Activated naive CD4-positive, alpha-beta T cell treated with anti-CD3 and anti-CD28 coated beads, Interleukin-2, amount 50 U/mL, for 24 hours (primary cell): ENCODE measurements around the gene GATB.

Source experiments
- H3K27ac Mint-ChIP-seq: one replicate; pipeline ENCODE4 v1.8.0; 2021; ENCODE audit warnings: mild to moderate bottlenecking, mixed read lengths
- H3K27me3 Mint-ChIP-seq: one replicate; pipeline ENCODE4 v1.8.0; 2021; ENCODE audit warnings: mixed read lengths
- H3K36me3 Mint-ChIP-seq: one replicate; pipeline ENCODE4 v1.8.0; 2021; ENCODE audit warnings: mixed read lengths
- H3K4me1 Mint-ChIP-seq: one replicate; pipeline ENCODE4 v1.8.0; 2021; ENCODE audit warnings: mixed read lengths
- H3K4me3 Mint-ChIP-seq: one replicate; pipeline ENCODE4 v1.8.0; 2021; ENCODE audit warnings: mild to moderate bottlenecking, mixed read lengths
- H3K9me3 Mint-ChIP-seq: one replicate; pipeline ENCODE4 v1.8.0; 2021; ENCODE audit warnings: mixed read lengths

Gene GATB

GRCh38 chr4:151667048-151667447 is 93.8 kb downstream of the GATB start:
- H3K27ac Mint-ChIP-seq, result no peak overlapping the region
- H3K36me3 Mint-ChIP-seq, result no peaks in the 10 kb centered on the region
- H3K9me3 Mint-ChIP-seq, result no peaks in the 10 kb centered on the region
- H3K4me3 Mint-ChIP-seq, result no peak overlapping the region
- no peaks in the 10 kb centered on the region for H3K4me1 Mint-ChIP-seq
- no peaks in the 10 kb centered on the region for H3K27me3 Mint-ChIP-seq

- Mint-ChIP-seq H3K4me1 (no peaks in the 10 kb centered on the region), H3K4me3 (no peak overlapping the region), H3K36me3 (no peaks in the 10 kb centered on the region), H3K27ac (no peak overlapping the region), H3K9me3 (no peaks in the 10 kb centered on the region), H3K27me3 (no peaks in the 10 kb centered on the region)
These were observed 94.3 kb downstream of the GATB start for GRCh38 chr4:151666501-151666900.

DNA sequence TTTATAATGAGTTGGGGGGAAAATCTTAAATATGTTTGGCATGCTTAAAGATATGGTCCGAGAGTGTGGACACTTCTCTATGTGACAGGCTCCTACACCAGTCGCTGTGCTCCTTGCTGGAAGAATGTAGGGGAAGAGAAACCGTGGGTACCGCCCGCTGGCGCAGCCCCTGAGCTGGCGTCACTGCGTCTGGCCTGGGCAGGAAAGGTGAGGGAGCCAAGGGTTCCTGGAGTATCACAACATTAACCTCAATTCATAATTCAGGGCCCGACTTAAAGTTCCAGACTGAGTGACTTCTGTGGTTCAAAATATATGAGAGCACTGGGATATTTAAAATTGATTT is 95.1 kb downstream of the GATB start:
- Mint-ChIP-seq H3K27ac (no peak overlapping the region), H3K9me3 (no peaks in the 10 kb centered on the region), H3K4me1 (no peaks in the 10 kb centered on the region), H3K27me3 (no peaks in the 10 kb centered on the region), H3K36me3 (no peaks in the 10 kb centered on the region), H3K4me3 (no peak overlapping the region)

DNA sequence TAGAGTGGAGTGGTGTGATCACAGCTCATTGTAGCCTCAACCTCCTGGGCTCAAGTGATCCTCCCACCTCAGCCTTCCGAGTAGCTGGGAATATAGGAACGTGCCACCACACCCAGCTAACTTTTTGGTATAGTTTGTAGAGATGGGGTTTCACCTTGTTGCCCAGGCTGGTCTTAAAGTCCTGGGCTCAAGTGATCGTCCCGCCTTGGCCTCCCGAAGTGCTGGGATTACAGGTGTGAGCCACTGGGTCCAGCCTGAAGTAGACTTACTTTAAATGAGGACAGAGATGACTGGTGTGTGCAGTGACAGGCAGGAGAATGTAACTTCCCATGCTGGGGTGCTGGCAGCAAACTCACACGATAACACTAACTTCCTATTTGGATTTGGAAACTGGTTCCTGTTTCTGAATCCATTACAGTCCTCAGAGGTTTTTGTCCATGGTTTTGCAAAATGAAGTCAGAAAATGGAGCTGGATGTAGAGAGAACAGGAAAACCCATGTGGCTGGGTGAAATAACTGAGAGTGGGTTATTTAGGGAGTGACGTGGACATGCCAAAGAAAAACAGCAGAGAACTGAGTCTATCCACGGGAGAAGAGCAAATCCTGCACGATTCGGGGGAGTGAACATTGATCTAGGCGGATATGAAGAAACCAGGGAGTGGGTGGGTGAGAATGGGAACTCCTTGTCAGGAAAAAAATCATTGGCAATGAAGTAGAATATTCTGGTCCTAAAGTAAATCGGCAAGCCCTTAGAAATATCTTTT is 95.6 kb downstream of the GATB start:
- H3K27me3 Mint-ChIP-seq, result no peaks in the 10 kb centered on the region
- H3K9me3 Mint-ChIP-seq, result no peaks in the 10 kb centered on the region
- H3K4me1 Mint-ChIP-seq, result peaks cover 2% of the 10 kb centered on the region
- no peak overlapping the region for H3K27ac Mint-ChIP-seq
- H3K36me3 Mint-ChIP-seq, result no peaks in the 10 kb centered on the region
- H3K4me3 Mint-ChIP-seq, result no peak overlapping the region

DNA sequence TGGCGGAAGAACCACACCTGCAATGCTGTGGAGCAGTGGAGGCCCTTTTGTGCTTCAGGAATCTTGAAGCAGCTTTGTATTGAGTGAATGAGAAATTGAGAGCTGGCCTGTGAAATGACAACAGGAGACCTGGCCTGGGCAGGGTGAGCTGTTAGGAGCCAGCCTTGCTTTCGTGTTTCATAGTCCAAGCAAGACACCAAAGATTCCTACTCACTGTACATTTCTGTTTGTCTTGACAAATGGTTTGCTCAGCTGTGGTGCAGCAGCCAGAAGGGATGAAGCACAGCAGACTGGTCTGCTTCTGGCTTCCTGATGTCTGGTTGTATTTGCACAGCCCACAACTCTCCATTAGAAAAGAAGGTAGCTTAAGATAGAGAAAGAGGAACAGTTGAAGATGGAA is 96.5 kb downstream of the GATB start:
- Mint-ChIP-seq H3K4me3 (no peak overlapping the region), H3K27ac (no peak overlapping the region), H3K9me3 (no peaks in the 10 kb centered on the region), H3K27me3 (no peaks in the 10 kb centered on the region), H3K4me1 (peaks cover 11% of the 10 kb centered on the region), H3K36me3 (no peaks in the 10 kb centered on the region)

DNA sequence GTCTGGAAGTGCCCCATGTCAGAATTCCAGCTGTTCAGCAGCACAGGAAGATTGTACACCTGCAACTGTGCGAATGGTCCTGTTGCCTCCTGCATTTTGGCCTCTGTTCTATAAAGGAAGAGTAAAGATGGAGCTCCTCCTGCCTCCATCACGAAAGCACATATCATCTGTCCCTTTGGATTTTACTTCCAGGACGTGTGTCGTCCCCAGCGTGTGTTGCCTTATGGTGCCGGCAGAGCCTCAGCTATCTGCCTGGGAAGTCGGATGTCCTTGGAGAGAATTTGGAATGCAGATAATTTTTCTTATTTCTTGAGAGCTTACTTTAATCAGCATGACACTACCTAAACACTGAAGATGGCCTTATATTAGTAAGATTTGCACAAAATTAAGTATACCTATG is 97.7 kb downstream of the GATB start:
- Mint-ChIP-seq H3K9me3 (no peaks in the 10 kb centered on the region), H3K27ac (no peak overlapping the region), H3K27me3 (no peaks in the 10 kb centered on the region), H3K36me3 (no peaks in the 10 kb centered on the region), H3K4me3 (no peak overlapping the region), H3K4me1 (peaks cover 23% of the 10 kb centered on the region)

DNA sequence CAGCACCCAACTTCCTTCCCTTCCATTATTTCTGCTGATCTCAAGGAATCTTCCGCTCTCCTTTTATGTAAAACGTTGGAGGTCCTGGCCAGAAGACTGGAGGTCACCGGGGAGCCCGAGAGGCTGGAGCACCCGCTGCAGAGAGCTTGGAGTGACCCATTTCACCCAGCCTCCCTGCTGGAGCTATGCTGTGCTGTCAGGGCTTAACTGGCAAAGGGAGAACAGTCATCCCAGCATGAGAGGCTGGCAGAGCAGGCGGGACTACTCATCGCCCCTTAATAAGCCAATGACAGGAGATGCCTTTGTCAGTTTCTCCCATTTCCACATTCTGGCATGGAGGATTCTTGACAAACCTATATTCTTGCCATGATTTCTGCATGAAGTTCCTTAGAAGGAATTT is 98.9 kb downstream of the GATB start:
- Mint-ChIP-seq H3K27me3 (no peaks in the 10 kb centered on the region), H3K4me1 (peaks cover 24% of the 10 kb centered on the region), H3K4me3 (no peak overlapping the region), H3K36me3 (no peaks in the 10 kb centered on the region), H3K9me3 (no peaks in the 10 kb centered on the region), H3K27ac (no peak overlapping the region)

DNA sequence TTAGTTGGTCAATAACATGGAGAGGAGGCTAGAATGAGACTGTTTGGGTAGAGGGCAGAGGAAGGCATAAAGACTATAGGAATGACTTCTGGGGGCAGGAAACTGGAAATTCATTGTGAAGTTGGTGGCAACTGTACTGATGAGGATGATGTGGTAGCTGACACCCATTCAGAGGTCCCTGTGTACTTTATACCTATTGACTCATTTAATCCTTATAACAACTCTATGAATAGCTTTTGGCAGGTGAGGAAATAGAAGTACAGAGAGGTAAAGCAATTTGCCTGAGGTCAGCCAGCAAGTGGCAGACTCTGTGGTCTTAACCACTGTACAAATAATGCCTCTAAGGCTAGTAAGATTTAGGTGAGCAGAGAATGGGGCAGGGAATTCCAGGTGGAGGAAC is 100.1 kb downstream of the GATB start:
- H3K4me3 Mint-ChIP-seq, result no peak overlapping the region
- no peak overlapping the region for H3K27ac Mint-ChIP-seq
- H3K36me3 Mint-ChIP-seq, result no peaks in the 10 kb centered on the region
- H3K27me3 Mint-ChIP-seq, result no peaks in the 10 kb centered on the region
- H3K4me1 Mint-ChIP-seq, result peaks cover 24% of the 10 kb centered on the region
- no peaks in the 10 kb centered on the region for H3K9me3 Mint-ChIP-seq

DNA sequence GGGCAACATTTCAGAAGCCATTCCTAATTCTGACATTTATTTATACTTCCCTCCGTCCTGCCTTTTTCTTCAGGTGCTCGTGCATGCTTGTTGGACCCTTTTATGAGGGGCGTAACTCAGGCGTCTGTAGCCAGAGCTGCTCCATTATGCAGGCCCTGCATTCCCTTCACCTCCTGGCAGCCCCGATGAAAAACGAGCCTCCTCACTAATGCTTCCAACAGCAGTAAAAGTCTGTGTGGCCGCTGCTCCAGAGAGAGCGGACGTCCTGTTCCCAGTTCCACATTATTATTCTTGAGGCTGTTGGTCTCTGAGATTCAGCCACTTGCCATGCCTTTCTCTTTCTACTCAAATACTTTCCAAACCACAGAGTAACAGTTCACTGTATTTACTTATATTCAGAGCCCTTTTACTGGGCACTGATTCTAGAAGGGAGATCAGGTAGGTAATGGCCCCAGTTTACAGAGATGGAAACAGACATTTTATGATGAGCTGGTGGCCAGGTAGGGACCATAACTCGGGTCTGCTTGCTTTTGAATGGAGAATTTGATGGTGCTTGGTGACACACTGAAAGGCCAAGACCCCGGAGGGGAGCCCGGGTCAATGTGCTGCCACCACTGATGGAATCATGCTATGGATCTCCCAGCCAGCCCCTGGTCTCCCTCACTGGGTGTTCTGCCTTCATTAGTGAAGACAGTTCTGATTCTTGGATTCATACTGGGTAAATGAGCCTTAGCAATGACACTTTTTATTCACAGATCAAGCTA is 101.0 kb downstream of the GATB start:
- H3K4me3 Mint-ChIP-seq, result no peak overlapping the region
- H3K36me3 Mint-ChIP-seq, result no peaks in the 10 kb centered on the region
- H3K27me3 Mint-ChIP-seq, result no peaks in the 10 kb centered on the region
- H3K27ac Mint-ChIP-seq, result peak overlapping the region; percentile 88
- peaks cover 24% of the 10 kb centered on the region for H3K4me1 Mint-ChIP-seq
- no peaks in the 10 kb centered on the region for H3K9me3 Mint-ChIP-seq

DNA sequence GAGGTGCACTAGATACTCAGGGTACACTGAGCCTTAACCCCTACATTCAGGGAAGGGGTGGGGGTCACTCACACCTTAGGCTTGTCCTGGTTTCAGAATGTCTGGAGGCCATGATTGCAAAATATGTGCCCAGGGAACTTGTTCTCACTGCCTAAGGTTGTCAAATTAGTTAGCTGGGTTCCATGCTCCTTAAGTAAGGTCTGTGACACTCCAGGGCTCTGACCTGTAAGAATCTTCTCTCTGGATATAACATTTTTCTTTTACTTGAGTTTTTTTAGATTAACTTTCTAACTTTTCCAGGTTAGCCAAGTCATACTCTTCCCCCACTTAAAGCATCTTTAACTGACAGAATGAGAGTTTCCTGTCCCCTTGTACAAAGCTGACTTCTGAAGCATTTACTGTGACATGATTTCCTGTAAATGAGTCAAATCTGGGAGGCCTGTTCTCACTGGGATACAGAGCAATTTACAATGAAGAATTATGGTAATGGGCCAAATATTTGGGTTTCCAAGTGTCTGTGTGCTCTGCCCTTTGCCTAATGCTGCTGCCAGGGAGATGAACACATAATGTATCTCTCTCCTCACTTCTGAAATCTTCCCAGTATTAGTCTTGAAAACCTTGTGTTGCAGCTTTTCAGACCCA is 101.7 kb downstream of the GATB start:
- Mint-ChIP-seq H3K4me1 (peaks cover 24% of the 10 kb centered on the region), H3K9me3 (no peaks in the 10 kb centered on the region), H3K27me3 (no peaks in the 10 kb centered on the region), H3K4me3 (no peak overlapping the region), H3K36me3 (no peaks in the 10 kb centered on the region), H3K27ac (peak overlapping the region; percentile 88)

DNA sequence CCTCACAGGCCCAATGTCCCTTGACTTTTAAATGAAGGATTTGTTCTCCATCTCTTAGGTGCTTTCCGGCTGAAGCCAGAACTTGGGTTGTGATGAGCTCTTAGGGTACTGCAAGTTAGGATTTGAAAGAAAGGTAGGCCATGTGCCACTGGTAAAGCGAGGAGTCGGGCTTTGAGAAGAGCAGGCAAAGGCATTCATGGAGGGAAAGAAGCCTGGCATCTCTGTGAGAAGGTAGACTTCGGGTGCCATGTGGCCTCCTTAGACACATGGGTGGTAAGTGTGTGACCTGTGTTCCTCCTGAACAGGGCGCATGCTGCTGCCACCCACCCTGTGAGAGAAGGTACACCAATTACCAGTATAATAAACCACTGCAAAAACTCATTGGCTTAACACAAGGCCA is 102.9 kb downstream of the GATB start:
- Mint-ChIP-seq H3K9me3 (no peaks in the 10 kb centered on the region), H3K4me3 (no peak overlapping the region), H3K27me3 (no peaks in the 10 kb centered on the region), H3K36me3 (peaks cover 1% of the 10 kb centered on the region), H3K4me1 (peaks cover 24% of the 10 kb centered on the region), H3K27ac (no peak overlapping the region)

DNA sequence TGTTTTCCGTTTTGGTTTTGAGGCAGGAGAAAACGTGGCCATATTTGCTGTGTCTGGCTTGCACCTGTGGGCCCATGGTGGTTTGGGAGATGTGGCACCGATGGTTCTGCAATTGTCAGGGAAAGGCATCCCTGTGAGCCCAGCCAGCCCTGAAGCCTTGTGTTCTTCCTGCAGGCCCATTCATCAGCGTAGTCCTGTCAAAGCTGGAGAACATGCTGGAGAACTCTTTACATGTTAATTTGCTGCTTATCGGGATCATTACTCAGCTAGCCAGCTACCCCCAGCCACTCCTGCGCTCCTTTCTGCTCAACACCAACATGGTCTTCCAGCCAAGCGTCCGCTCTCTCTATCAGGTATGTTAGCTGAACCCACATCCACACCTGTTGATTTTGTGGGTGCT is 104.7 kb downstream of the GATB start:
- Mint-ChIP-seq H3K27me3 (no peaks in the 10 kb centered on the region), H3K4me1 (peaks cover 24% of the 10 kb centered on the region), H3K36me3 (peaks cover 1% of the 10 kb centered on the region), H3K9me3 (no peaks in the 10 kb centered on the region), H3K4me3 (no peak overlapping the region), H3K27ac (no peak overlapping the region)

- no peak overlapping the region for H3K4me3 Mint-ChIP-seq
- no peak overlapping the region for H3K27ac Mint-ChIP-seq
- H3K36me3 Mint-ChIP-seq, result peaks cover 1% of the 10 kb centered on the region
- H3K9me3 Mint-ChIP-seq, result no peaks in the 10 kb centered on the region
- H3K4me1 Mint-ChIP-seq, result peaks cover 5% of the 10 kb centered on the region
- H3K27me3 Mint-ChIP-seq, result no peaks in the 10 kb centered on the region
These were observed 107.3 kb downstream of the GATB start for GRCh38 chr4:151653548-151653918.

- Mint-ChIP-seq H3K9me3 (no peaks in the 10 kb centered on the region), H3K27ac (no peak overlapping the region), H3K27me3 (no peaks in the 10 kb centered on the region), H3K4me3 (no peak overlapping the region), H3K36me3 (peaks cover 1% of the 10 kb centered on the region), H3K4me1 (no peaks in the 10 kb centered on the region)
These were observed 107.8 kb downstream of the GATB start for GRCh38 chr4:151652841-151653547.

DNA sequence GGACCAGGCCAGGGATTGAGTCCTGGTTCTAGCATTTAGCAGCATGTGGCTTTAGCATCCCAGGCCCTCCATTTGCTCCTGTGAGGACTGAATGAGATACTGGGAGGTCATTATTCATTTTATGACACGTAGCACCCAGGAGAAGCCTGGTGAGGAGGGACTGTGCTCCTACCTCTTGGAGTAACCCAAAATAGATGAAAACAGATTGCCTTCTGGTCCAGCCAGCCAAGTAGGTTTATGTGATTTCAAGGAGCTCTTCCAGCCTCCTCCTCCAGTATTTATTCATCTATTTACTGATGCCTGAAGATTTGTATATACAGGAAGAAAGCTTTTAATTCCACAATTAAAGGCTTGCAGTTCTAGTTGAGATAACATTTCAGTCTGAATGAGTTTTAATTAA is 109.3 kb downstream of the GATB start:
- no peak overlapping the region for H3K4me3 Mint-ChIP-seq
- H3K4me1 Mint-ChIP-seq, result no peaks in the 10 kb centered on the region
- H3K9me3 Mint-ChIP-seq, result no peaks in the 10 kb centered on the region
- H3K36me3 Mint-ChIP-seq, result peaks cover 1% of the 10 kb centered on the region
- no peak overlapping the region for H3K27ac Mint-ChIP-seq
- H3K27me3 Mint-ChIP-seq, result no peaks in the 10 kb centered on the region

DNA sequence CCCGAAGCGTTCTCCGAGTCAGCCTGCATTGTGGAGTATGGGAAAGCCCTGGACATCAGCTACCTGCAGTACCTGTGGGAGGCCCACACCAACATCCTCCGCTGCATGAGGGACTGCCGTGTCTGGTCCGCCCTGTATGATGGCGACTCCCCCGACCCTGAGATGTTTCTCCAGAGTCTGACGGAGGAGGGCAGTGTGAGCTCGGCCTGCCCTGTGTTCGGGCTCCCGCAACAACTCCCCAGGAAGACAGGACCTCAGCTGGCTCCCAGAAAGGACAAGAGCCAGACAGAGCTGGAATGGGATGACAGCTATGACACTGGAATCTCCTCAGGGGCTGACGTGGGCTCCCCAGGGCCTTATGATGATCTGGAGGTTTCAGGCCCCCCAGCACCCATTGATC is 111.3 kb downstream of the GATB start:
- no peaks in the 10 kb centered on the region for H3K9me3 Mint-ChIP-seq
- H3K4me1 Mint-ChIP-seq, result no peaks in the 10 kb centered on the region
- no peak overlapping the region for H3K4me3 Mint-ChIP-seq
- H3K27ac Mint-ChIP-seq, result no peak overlapping the region
- H3K27me3 Mint-ChIP-seq, result no peaks in the 10 kb centered on the region
- H3K36me3 Mint-ChIP-seq, result peaks cover 1% of the 10 kb centered on the region
